ENCODE results near the gene CRYGN. TPM values are rescaled to one million over a fixed set of nuclear protein-coding genes. Genes with fewer than 3 reads are reported as not detected.

Gene CRYGN
- total RNA-seq, 1 experiment from 2014 or later: not detected

DNA sequence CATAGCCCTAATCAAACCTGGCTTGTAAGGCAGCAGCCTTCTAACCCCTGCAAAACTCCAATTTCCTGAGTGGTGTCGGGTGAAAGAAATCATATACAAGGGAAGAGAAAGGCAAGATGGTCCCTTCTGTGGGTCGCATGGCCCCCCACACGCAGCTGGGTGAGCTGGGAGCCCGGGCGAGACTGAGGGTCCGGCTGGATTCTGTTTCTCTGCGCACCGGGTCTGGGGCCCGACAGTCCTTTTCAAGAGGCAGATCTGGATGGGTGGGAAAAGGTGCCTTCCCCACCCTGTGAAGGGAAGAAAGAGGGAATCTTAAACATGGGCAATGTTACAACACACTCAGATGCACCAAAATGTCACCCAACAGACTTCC lies 48.6 kb downstream of the CRYGN start:
- DNase-seq (ENCODE audit: low spot score): no peak

DNA sequence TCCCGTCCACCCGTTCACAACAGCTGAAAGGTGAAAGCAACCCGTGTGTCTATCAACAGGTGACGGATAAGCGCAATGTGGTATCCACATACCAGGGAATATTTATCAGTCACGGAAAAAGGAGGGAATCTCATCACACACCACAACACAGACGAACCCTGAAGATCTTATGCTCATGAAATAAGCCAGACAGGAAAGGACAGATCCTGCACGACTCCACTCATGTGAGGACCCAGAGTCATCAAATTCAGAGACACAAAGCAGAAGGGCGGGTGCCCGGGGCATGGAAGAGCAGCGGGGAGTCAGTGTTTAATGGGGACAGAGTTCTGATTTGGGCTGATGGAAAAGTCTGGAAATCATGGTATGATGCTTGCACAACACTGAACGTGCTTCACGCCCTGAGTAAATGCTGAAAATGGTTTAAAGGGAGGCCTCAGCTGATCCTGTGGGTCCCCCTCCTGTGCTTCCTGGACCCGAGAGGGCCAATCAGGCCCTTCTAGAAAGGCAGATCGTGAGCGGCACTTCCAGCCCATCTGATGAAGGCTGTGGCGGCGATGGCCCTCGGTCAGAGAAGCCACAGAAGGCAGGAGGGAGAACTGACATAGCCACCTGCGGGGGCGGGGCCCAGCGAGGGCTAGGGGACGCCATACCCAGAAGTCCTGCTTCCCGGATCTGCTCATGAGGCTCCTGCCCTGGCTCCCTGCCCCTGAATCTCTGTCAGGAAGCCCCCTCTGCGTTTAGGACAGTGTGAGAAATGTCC lies 49.2 kb downstream of the CRYGN start:
- no peak for DNase-seq (ENCODE audit: low spot score)

DNA sequence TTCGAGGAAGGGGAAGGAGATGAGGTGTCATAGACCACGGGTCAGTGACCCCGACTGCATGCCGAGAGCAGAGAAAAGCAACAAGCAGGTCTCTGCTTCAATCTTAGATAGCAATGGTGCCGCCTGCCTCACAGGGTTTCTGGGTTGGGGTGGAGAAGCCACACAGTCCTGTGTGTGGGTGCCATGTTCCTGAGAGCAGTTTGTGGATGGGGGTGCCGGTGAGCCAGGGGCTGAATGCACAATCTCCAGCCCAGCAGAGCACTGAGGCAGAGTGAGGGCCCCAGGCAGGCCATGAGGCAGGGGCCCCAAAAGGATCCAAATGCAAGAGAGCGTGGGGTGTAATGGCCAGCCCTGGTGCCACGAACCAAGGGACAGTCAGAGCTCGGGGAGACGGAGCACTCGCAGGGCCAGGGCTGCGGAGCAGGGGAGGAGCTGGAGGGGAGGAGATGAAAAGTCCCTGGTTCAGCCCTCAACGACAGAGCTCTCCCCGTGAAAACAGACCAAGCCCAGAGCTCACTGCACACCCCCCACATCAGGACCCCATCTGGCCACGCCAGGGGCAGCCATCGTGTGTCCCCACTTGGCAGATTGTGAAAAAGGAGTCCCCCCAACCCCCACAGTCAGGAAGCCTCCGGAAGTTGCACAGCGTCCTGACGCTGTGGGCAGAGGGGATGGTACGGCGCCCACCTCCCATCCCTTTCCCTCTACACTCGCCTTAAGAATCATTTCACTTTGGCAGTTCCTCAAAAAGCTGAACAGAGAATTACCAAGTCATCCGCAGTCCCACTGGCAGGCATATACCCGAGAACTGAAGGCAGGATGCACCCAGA lies 50.0 kb downstream of the CRYGN start:
- no peak for DNase-seq (ENCODE audit: low spot score)

DNA sequence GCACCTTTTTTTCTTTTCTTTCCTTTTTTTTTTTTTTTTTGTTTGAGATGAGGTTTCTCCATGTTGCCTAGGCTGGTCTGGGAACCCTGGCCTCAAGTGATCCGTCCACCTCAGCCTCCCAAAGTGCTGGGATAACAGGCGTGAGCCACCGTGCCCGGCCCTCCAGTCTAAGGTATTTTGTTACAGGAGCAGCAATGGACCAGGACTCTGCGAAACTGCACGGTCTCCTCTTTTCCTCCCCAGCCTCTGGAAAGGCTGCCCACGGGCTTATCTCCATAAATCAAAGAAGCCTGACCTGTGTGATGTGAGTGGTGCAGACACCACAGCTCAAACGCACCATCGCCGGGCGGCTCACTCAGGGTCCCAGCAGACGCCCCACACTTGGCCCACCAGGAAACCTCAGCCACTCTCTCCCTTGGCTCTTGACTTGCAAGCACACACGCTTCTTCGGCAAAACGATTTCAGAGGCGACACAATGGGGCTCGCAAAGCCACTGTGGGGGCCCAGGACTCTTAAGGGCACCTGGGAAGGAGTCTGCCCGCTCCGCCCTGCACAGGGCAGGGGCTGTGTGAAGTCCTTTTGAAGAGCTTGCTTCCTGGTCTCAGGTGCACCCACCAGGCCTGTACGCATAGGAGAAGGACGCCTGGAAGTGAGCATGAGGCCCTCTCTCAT lies 50.7 kb downstream of the CRYGN start:
- DNase-seq (ENCODE audit: low spot score): no peak

DNA sequence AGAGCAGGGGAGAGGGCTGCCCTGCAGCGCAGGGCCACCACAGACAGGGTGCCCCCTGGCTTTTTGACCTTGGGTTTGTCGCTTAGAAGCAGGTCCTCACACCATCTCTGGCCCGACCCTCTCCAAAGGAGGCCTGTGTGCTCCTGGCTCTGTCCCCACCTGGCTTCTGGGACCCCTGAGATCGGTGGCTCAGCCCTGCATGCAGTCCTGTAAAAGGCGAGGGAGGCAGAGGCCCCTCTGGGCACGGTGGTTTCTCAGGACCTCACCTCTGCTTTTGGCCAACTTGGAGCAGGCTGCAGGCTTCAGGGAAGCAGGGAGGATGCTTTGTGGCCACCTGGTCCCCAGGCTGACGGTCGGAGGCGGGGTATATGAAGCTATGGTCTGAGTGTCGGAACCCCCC lies 51.5 kb downstream of the CRYGN start:
- DNase-seq (ENCODE audit: low spot score): no peak

DNA sequence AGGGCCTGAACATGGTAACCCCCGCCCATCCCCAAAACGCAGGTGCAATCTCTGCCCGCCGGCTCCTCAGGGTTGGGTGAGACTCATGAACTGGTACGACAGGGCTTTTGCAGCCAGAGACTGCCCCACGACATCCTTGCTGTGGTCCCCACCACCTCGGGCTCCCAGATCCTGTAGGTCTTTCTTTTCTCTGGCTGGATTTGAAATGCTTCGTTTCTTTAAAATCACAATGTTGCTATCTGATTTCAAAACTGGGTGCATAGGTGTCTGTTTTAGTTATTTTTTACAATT lies 52.0 kb downstream of the CRYGN start:
- no peak for DNase-seq (ENCODE audit: low spot score)

DNA sequence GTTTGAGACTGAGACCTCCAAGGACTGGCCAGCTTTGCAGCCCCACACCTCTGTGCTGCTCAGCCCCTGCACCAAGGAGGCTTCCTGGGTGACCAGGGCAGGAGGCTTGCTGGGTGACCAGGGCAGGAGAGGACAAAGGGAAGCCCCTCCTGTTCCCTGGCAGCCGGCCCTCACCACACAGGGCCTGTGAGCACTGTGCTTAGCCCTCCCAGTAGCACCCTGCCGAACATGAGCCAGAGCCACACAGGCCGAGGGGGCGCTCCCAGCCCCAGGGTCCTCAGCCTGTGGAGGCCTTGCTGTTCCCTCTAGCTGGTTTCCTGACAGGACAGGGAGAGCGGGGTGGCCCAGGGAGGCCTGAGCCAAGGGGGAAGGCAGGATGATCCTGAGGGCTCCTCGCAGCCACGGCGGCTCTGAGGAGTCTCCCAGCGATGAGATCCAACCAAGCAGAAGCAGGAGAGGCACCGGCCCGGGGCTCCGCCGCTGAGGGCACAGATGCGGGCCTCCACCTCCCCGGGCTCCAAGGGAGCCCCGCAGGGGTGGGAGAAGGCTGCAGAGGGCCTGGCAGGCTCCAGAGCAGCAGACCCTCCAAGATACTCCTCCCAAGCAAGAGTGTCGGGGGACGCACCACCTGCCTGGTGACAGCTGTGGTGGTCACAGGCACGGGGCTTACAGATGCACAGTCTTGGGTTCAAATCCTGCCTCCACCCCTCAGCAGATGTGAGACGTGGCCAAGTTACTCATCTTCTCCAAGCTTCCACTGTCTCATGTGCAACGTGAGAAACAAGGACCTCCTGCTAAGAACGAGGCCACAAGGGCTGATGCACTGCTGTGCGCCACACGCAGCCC lies 52.6 kb downstream of the CRYGN start:
- DNase-seq (ENCODE audit: low spot score): no peak

DNA sequence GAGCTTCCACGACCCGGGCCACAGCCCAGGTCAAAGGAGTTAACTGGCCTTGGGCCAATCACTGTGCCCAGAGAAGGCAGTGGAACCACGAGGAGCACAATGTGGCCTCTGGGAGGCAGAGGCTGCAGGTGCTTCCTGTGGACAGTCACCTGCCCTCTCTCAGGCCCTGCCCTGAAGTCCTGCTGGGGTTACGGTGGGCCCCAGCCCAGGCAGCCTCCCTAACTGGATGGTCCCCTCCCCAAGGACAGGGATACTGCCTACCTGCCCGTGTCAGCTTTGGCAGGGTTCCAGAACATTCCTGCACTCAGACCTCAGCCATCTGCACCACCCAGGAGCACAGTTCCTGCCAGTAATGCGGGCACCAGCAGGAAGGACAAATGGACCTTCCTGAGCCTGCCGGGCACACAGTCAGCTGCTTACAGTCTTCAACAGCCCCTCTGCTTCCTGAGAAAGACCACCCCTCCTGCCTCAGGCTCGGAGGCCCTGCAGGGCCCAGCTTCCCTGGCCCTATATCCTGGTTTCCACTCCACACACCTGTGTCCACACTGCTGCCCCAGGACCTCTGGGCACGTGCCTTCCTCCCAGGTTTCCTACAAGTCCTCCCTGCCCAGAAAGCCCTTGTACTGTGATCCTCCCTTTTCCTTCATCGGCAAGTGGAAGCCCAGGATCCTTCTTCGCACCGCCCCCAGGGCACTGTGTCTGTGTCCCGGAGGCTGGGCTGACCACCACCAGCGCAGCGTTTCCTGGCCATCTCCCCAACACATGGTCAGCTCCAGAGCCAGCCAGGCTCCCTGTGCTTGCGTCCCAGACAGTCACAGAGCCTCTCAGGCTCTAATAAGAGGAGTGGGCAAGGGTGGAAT lies 53.4 kb downstream of the CRYGN start:
- DNase-seq (ENCODE audit: low spot score): no peak

DNA sequence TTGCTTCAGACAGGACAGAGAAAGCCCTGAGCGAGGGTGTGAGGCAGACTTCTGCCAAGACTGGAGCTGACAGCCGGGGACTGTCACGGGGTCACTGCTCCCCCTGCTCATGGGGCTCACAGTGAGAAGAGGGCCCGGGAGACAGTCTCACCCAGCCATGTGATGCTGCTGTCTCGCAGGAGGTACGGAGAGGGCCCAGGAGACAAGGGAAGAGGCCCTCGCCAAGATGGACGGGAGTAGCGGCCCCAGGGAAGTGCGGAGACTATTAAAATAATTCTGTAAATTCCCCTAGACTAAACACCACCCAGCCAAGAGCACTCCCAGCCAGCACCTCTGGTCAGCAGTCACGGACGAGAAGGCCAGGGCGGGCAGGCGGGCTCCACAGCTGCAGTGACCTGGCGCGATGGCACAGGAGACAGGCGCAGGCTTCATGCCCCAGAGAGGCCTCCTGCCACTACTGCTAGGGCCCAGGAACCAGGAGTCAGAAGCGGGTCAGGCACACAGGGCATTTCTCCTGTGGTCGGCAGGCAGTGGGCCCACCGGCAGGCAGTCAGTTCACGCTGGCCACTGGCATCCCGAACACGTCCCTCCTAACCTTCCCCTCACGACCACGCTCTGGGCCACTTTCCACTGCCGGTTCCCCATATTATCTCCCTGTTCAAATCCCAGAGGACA lies 54.2 kb downstream of the CRYGN start:
- DNase-seq (ENCODE audit: low spot score): no peak

DNA sequence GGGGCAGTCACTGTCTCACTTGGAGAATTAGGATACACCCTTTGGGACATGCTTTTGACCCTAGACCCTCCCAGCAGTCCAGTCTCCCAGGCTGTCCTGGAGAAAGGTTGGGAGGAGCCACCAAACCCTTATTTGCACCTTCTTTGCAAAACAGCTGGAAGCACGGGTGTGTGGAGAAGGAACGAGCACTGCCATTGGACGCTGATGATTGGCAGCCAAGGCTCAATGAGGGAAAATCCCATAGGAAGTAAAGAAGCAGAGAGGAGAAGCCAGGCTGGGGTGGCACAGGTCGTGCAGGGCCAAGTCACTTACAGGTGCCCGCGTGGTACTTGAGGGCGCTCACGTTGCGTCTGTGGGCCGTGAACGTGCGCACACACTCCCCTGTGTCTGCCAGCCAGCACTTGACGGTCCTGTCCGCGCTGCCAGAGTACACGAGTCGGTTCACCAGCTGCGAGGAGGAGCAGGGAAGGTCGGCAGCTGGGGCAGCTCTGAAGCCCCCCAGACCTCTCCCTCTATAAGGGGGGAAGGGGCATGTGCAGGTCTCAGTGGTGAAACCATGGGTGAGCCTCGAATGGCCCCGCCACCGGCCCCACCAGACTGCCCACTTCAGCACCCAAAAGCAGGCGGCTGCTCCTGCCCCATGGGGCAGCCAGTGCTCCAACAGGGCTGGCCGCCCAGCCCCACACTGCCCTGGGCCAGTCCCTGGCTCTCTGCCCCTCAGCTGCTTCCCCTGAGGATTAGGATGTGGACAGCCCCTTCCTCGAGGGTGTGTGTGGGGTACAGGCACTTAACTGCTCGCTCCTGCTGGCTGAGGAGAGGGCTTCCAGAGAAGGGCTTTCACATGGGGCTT lies 54.9 kb downstream of the CRYGN start:
- DNase-seq (ENCODE audit: low spot score): no peak

DNA sequence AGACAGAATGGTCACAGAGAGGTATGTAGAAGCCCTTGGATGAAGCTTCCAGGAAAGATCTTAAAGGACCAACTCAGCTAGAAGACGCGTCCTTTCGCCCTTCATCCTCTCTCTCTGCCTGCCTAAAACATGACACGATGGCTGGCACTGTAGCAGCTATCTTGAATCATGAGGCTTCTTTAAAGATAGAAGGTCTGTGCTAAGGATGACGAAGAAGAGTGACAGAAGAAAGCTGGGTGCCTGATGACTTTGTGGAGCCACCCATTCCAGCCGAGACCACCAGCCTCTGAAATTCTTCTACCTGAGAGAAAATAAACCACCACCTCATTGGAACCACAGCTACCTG lies 55.6 kb downstream of the CRYGN start:
- no peak for DNase-seq (ENCODE audit: low spot score)

DNA sequence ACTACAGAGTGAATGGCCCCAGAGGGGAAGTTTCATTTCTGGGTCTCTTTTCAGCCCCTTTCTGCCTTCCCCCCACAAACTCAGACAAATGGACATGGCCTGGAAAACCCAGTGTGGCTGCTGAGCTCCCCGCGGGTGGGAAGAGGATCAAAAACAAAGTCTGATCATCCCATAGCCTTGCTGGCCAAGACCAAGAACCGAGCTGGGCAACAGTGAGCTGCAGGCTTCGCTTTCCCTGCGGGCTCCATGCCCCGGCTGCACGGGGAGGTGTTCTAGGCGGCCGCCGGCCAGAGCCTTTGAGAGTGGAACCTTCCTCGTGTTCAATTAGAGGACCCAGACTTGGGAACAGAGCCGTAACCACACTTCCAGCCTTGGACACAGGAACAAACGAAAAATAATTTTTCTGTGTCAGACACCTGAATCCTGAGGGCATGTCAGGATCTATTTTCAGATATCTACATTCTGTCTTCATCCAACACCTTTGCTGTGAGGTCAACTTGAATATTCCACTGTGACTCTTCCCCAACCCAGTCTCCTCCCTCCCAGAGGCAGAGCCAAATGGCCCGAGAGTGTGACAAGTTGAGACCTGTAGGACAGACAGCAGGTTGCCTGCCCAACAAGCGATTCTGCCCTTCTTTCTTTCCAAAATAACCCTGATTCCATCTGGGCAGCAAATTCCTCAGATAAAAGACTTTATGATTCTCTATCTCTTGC lies 56.1 kb downstream of the CRYGN start:
- DNase-seq (ENCODE audit: low spot score): no peak

DNA sequence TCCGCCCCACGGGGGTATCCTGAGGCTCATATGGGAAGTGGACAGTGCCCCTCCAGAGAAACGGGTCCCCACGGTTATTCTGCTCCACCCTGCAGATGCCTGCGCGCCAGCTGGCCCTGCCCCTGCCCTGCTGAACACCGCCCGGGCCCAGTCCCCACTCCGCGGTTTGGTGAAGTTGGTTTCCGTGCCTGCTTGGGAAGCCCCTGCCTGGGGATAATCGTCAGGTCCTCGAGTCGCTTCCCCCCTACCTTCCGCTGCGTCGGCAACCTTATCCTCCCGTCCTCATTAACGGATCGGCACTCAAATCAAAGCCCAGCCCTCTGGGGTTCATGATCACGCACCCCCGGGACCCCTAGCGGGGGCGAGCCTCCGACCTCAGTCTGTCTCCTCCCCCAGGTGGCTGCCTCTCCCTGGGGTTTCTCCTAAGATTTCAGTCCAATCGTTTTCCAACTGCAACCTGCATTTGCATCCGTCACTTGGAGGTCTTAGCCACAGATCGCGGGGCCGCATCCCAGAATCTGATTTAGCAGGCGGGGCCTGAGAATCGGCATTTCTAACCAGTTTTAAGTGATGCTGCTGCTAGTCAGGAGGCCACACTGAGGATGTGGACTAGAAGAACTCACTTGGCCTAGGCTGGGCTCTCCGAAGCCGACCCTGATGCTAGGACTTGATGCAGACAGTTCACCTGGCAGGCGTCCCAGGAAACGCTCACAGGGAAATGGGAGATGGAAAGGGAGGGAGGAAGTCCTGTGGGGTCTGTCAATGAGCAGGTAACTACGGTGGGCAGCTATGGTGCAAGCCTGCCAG lies 57.7 kb downstream of the CRYGN start:
- DNase-seq (ENCODE audit: low spot score): no peak

DNA sequence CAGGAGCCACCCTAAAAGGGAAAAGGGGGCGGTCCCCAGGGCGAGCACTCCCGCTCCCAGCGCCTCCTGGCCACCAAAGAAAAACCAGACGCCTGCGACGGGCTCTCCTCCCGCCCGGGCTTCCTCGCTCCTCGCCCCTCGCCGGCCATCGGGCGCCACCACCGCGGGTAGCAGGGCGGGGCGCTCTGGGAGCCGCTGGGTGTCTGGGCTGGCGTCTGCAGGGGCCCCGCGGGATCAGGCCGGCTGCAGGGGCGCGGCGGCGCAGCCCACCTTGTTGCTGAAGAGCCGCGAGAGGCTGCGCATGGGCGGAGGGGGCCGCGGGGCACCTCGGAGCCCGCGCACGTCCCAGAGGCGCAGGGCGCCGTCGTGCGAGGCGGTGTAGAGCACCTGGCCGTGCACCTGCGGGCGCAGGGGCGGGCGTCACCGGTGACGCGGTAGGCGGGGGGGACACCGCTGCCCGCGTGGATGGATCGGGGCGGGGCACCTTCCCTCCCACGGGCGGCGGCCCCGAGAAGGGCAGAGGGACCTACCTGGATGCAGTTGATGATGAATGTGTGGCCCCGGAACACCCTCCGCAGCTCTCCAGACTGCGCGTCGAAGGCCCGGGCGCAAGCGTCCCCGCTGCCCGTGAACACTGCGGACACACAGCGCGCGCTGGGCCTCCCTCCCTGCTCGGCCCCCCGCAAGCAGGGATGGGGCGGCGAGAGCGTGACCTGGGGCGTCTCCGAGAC lies 58.4 kb downstream of the CRYGN start:
- no peak for DNase-seq (ENCODE audit: low spot score)

DNA sequence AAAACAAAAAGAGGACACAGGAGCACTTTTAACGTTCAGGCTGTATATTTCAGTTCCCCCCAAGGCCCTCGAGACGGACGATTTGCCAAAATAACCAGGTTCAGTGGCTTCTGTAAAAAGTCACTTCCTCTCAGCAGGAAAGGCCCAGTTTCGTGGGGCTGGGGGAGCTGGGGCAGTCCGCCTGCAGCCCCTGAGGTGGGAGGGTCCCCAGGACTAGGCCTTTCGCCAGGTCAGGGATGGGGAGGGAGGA lies 58.9 kb downstream of the CRYGN start:
- no peak for DNase-seq (ENCODE audit: low spot score)

DNA sequence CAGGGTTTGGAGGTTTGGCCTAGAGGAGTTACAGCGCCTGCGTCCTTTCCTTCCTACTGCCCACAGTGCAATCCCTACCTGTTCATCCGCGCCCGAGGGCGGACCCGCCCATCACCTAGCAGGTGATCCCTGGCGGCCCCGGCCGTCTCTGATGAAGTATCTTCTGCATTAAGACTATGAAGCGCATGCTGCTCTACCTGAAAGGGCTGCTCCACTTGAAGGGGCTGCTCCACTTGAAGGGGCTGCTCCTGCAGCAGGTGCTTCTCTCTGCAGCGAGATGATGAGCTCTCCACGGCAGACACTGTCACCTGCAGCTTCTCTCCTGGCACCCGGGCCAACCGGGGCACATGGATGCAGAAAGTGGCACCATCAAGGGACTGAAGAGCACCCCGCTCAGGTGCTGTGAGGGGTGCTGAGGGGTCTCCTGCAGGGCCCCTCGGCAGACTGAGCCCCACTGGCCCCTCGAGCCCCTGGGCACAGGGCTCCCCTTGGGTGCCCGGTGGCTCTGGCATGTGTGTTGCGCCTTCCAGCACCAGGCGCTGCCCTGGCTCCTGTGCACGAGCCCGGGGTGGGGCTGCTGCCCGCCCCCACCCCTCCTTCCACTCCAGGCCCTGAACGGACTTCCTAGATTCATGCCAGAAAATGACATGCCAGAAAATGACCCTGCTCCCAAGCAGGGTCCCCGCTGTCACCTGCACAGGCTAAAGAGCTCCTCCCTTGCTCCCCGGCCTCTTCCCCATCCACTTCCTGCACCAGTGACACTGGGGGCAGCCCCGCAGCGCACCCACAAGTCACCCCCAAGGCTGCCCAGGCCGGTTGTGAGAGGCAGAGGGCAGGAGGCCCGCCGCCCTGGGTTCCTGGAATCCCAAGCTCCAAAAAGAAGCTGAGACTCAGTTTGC lies 59.5 kb downstream of the CRYGN start:
- no peak for DNase-seq (ENCODE audit: low spot score)

All from A172 (cell line).